ENCODE measurements around the gene SSBP1.

SSBP1 gene

GRCh38 chr7:141785706-141786552, 47.8 kb downstream of the SSBP1 start:
- DNase-seq: peak; percentile 73 to 81

GRCh38 chr7:141788296-141788695, 50.1 kb downstream of the SSBP1 start:
- DNase-seq: no peak

- no peak for DNase-seq
Observed at GRCh38 chr7:141789917-141790316, 51.8 kb downstream of the SSBP1 start, which contains the start of gene TAS2R5. Gene TAS2R5, plus strand, starts transcription at chr7:141790217. Its CDS starts 145 bp downstream, at chr7:141790362.

GRCh38 chr7:141792526-141792925, 54.4 kb downstream of the SSBP1 start:
- no peak for DNase-seq

Measured in Kasumi-1 (cell line).